A673 (cell line): ENCODE results near the gene FBXO38. TPM values are rescaled to one million over a fixed set of nuclear protein-coding genes. Genes with fewer than 3 reads are reported as not detected.

Experiments
- BruUV-seq: library from RNA; stranded (reverse); fragments of 400-500 nt; replicated peaks from 2 replicates; lab custom pipeline; 2021; lab: Mats Ljungman, UMichigan
- CTCF ChIA-PET: fragments of 300-600 bp; sonication (Branson Sonifier 250); formaldehyde crosslinking; loops from one replicate; lab custom pipeline; 2022; ENCODE audit warnings: antibody characterized with exemption; lab: Charles Lee
- POLR2A ChIA-PET: fragments of 300-600 bp; sonication (Branson Sonifier 250); formaldehyde crosslinking; loops from one replicate; lab custom pipeline; 2022; ENCODE audit warnings: antibody characterized with exemption; ENCODE audit not compliant: low non-redundant PET; lab: Charles Lee
- DNase-seq: peaks from one replicate; pipeline ENCODE4 v3.0.0-alpha.2; 2015; ENCODE audit warnings: low spot score
- H3K27ac ChIP-seq: fragments of 200-600 bp; sonication (generic); 2 replicates; pipeline ENCODE4 v1.5.1; 2016; ENCODE audit warnings: mixed run types, low read depth, mild to moderate bottlenecking, mixed read lengths, antibody characterized with exemption, low read length; ENCODE audit not compliant: poor library complexity, severe bottlenecking
- H3K27me3 ChIP-seq: fragments of 200-600 bp; sonication (generic); replicated peaks from 2 replicates; pipeline ENCODE4 v1.6.1; 2017; ENCODE audit warnings: mixed run types, low read depth, mild to moderate bottlenecking, mixed read lengths, antibody characterized with exemption, low read length; ENCODE audit not compliant: insufficient read depth, poor library complexity
- H3K36me3 ChIP-seq: fragments of 200-600 bp; sonication (generic); 2 replicates; pipeline ENCODE4 v1.6.1; 2016; ENCODE audit warnings: mixed run types, mild to moderate bottlenecking, mixed read lengths, antibody characterized with exemption, low read length; ENCODE audit not compliant: insufficient read depth, poor library complexity, severe bottlenecking
- H3K4me1 ChIP-seq: fragments of 200-600 bp; sonication (generic); 2 replicates; pipeline ENCODE4 v1.6.1; 2017; ENCODE audit warnings: mixed run types, mild to moderate bottlenecking, mixed read lengths, antibody characterized with exemption, low read length; ENCODE audit not compliant: insufficient read depth, poor library complexity, severe bottlenecking
- H3K4me3 ChIP-seq: fragments of 200-600 bp; sonication (generic); 2 replicates; pipeline ENCODE4 v1.5.1; 2016; ENCODE audit warnings: low read depth, mixed run types, mild to moderate bottlenecking, mixed read lengths, low read length; ENCODE audit not compliant: poor library complexity, severe bottlenecking
- H3K9me3 ChIP-seq: fragments of 200-600 bp; sonication (generic); 2 replicates; pipeline ENCODE4 v1.6.1; 2016; ENCODE audit warnings: mixed run types, low read depth, mild to moderate bottlenecking, mixed read lengths, antibody characterized with exemption, low read length; ENCODE audit not compliant: poor library complexity, severe bottlenecking
- CTCF ChIP-seq: fragments of 300-800, 200-600 bp; sonication (generic); conservative IDR thresholded peaks from 2 replicates; pipeline ENCODE4 v1.5.1; 2017; ENCODE audit warnings: low read depth, mild to moderate bottlenecking, antibody characterized with exemption, low read length, moderate library complexity, mixed read lengths
- EZH2 ChIP-seq: fragments of 200-600 bp; sonication (generic); IDR thresholded peaks from 2 replicates; pipeline ENCODE4 v1.6.1; 2017; ENCODE audit warnings: borderline replicate concordance, low read depth, mild to moderate bottlenecking, mixed read lengths, antibody characterized with exemption, low read length; ENCODE audit not compliant: poor library complexity, severe bottlenecking
- intact Hi-C: fragments of 100-400 bp; cut with micrococcal nuclease; formaldehyde crosslinking; loops from one replicate; pipeline ENCODE4 v1.10.0; 2022; ENCODE audit not compliant: unreplicated experiment
- total RNA-seq: library from RNA; stranded (reverse); gene quantifications from 2 replicates; pipeline ENCODE4 v1.2.3, GENCODE V29; 2021

The FBXO38 gene
- total RNA-seq, 1 experiment from 2014 or later, result 36.7 TPM

- H3K4me1 ChIP-seq, result no peaks in the 10 kb centered on the region
- H3K9me3 ChIP-seq, result no peaks in the 10 kb centered on the region
- DNase-seq, result no peak
- POLR2A ChIA-PET, result no interaction called here
- CTCF ChIA-PET, result no interaction called here
- H3K36me3 ChIP-seq, result no peaks in the 10 kb centered on the region
- no peak overlapping the region for H3K4me3 ChIP-seq
- TF ChIP-seq CTCF (no peak), EZH2 (no peak)
- intact Hi-C loops, result loop anchor here (10.0 kb wide), 1 partner anchor 534 kb away; no protein-coding TSS in a partner anchor
- peaks cover 94% of the 10 kb centered on the region for H3K27me3 ChIP-seq
- H3K27ac ChIP-seq, result no peak overlapping the region
- no TSS peak for BruUV-seq
Observed at GRCh38 chr5:148488757-148489156, 105.0 kb downstream of the FBXO38 start.

- TF ChIP-seq EZH2, result no peak
- no peak for TF ChIP-seq CTCF
- ChIA-PET CTCF (no interaction called here), POLR2A (interaction anchor here (0.7 kb wide), 1 partner anchor 205 kb away, joined by 3 read pairs; no protein-coding TSS in a partner anchor)
- no TSS peak for BruUV-seq
- Histone ChIP-seq H3K4me1 (no peaks in the 10 kb centered on the region), H3K27me3 (peaks cover 98% of the 10 kb centered on the region), H3K9me3 (no peaks in the 10 kb centered on the region), H3K36me3 (no peaks in the 10 kb centered on the region), H3K4me3 (no peak overlapping the region), H3K27ac (no peak overlapping the region)
- no peak for DNase-seq
- intact Hi-C loops, result no loop called here
Observed at GRCh38 chr5:148491015-148491792, 107.4 kb downstream of the FBXO38 start.

- peaks cover 98% of the 10 kb centered on the region for H3K27me3 ChIP-seq
- no peak for DNase-seq
- CTCF ChIA-PET, result no interaction called here
- no TSS peak for BruUV-seq
- H3K27ac ChIP-seq, result no peak overlapping the region
- POLR2A ChIA-PET, result no interaction called here
- intact Hi-C loops, result no loop called here
- no peaks in the 10 kb centered on the region for H3K9me3 ChIP-seq
- TF ChIP-seq CTCF (no peak), EZH2 (no peak)
- H3K36me3 ChIP-seq, result no peaks in the 10 kb centered on the region
- no peak overlapping the region for H3K4me3 ChIP-seq
- no peaks in the 10 kb centered on the region for H3K4me1 ChIP-seq
Observed at GRCh38 chr5:148491793-148492184, 108.0 kb downstream of the FBXO38 start.
